Measurements from ENCODE around the gene EGR1. TPM values are rescaled to one million over a fixed set of nuclear protein-coding genes. Genes with fewer than 3 reads are reported as not detected.
A peak's percentile ranks its signal among the peaks of the same experiment; 100 is the strongest.

EGR1 gene
- total RNA-seq, 6 donors from 2014 or later = 14.7 to 222 (median 64.2) TPM

GRCh38 chr5:138491669-138492559, 26.6 kb downstream of the EGR1 start:
- no peaks in the 10 kb centered on the region for H3K36me3 ChIP-seq
- peak; percentile 96 to 97 for ATAC-seq (ENCODE audit: low FRiP score in 2 of 2)
- WGBS, 2 donors = 4 to 7% methylated on average over 8 to 33 of the region's 93 CpGs
- H3K27me3 ChIP-seq = no peaks in the 10 kb centered on the region
- H3K4me3 ChIP-seq = peak overlapping the region; percentile 43 to 72 (median 63)
- H3K9me3 ChIP-seq = no peaks in the 10 kb centered on the region
- TF ChIP-seq POLR2A (IDR thresholded peaks at IDR 0.05) = no peak
- peak; percentile 42 to 56 for TF ChIP-seq POLR2AphosphoS5 (IDR thresholded peaks at IDR 0.05)
- DNase-seq = peak; percentile 92 to 98
- peak overlapping the region in 3 of 4 donors; percentile 26 to 68 (median 32) for H3K27ac ChIP-seq
- H3K4me1 ChIP-seq = peaks cover 14 to 20% (median 17%) of the 10 kb centered on the region in 4 donors

GRCh38 chr5:138492560-138493045, 27.3 kb downstream of the EGR1 start:
- peak overlapping the region in 3 of 4 donors; percentile 26 to 68 (median 32) for H3K27ac ChIP-seq
- TF ChIP-seq POLR2AphosphoS5 (IDR thresholded peaks at IDR 0.05) (no peak), CTCF (IDR thresholded peaks at IDR 0.05) (no peak), POLR2A (IDR thresholded peaks at IDR 0.05) (no peak), EP300 (IDR thresholded peaks at IDR 0.05) (no peak)
- no peak for DNase-seq
- H3K9me3 ChIP-seq = no peaks in the 10 kb centered on the region
- H3K4me1 ChIP-seq = peaks cover 14 to 20% (median 17%) of the 10 kb centered on the region in 4 donors
- peak overlapping the region; percentile 43 to 72 (median 56) for H3K4me3 ChIP-seq
- H3K36me3 ChIP-seq = no peaks in the 10 kb centered on the region
- no peaks in the 10 kb centered on the region for H3K27me3 ChIP-seq
- WGBS, 2 donors = 40 to 46% methylated on average over 10 of the region's 10 CpGs
- ATAC-seq (ENCODE audit: low FRiP score in 2 of 2) = peak in 1 of 2 donors; percentile 1

GRCh38 chr5:138495351-138495750, 30.1 kb downstream of the EGR1 start:
- Histone ChIP-seq H3K4me3 (no peak overlapping the region), H3K36me3 (no peaks in the 10 kb centered on the region), H3K9me3 (no peaks in the 10 kb centered on the region), H3K27ac (no peak overlapping the region), H3K27me3 (no peaks in the 10 kb centered on the region), H3K4me1 (peaks cover 14 to 20% (median 17%) of the 10 kb centered on the region in 4 donors)
- no peak for TF ChIP-seq CTCF (IDR thresholded peaks at IDR 0.05)
- no peak for TF ChIP-seq POLR2A (IDR thresholded peaks at IDR 0.05)
- no peak for TF ChIP-seq EP300 (IDR thresholded peaks at IDR 0.05)
- TF ChIP-seq POLR2AphosphoS5 (IDR thresholded peaks at IDR 0.05) = no peak
- WGBS, 2 donors = 81 to 84% methylated on average over 7 of the region's 7 CpGs
- no peak for ATAC-seq (ENCODE audit: low FRiP score in 2 of 2)
- no peak for DNase-seq

- WGBS, 2 donors = 62 to 67% methylated on average over 4 of the region's 4 CpGs
- no peak for ATAC-seq (ENCODE audit: low FRiP score in 2 of 2)
- no peak overlapping the region for H3K27ac ChIP-seq
- no peak for DNase-seq
- H3K9me3 ChIP-seq = no peaks in the 10 kb centered on the region
- TF ChIP-seq EP300 (IDR thresholded peaks at IDR 0.05) (no peak), POLR2A (IDR thresholded peaks at IDR 0.05) (no peak), POLR2AphosphoS5 (IDR thresholded peaks at IDR 0.05) (no peak), CTCF (IDR thresholded peaks at IDR 0.05) (no peak)
- H3K27me3 ChIP-seq = no peaks in the 10 kb centered on the region
- H3K4me3 ChIP-seq = no peak overlapping the region
- no peaks in the 10 kb centered on the region for H3K36me3 ChIP-seq
- H3K4me1 ChIP-seq = no peaks in the 10 kb centered on the region
Observed at GRCh38 chr5:138498376-138498775, 33.1 kb downstream of the EGR1 start.

GRCh38 chr5:138502121-138502520, 36.8 kb downstream of the EGR1 start:
- ATAC-seq (ENCODE audit: low FRiP score in 2 of 2) (no peak), DNase-seq (no peak)
- Histone ChIP-seq H3K9me3 (no peaks in the 10 kb centered on the region), H3K27ac (no peak overlapping the region), H3K4me1 (peaks cover 0 to 8% (median 4%) of the 10 kb centered on the region in 4 donors), H3K36me3 (peaks cover 0 to 9% (median 4%) of the 10 kb centered on the region in 4 donors), H3K27me3 (no peaks in the 10 kb centered on the region), H3K4me3 (no peak overlapping the region)
- WGBS, 2 donors = 74 to 78% methylated on average over 4 of the region's 4 CpGs
- TF ChIP-seq POLR2A (IDR thresholded peaks at IDR 0.05) (no peak), EP300 (IDR thresholded peaks at IDR 0.05) (no peak), POLR2AphosphoS5 (IDR thresholded peaks at IDR 0.05) (no peak), CTCF (IDR thresholded peaks at IDR 0.05) (no peak)
